Activated naive CD4-positive, alpha-beta T cell treated with anti-CD3 and anti-CD28 coated beads, Interleukin-2, amount 50 U/mL, for 72 hours (primary cell): ENCODE measurements around the gene MAPK7. TPM values are rescaled to one million over a fixed set of nuclear protein-coding genes. Genes with fewer than 3 reads are reported as not detected.
A peak's percentile ranks its signal among the peaks of the same experiment; 100 is the strongest.

Source experiments
- ATAC-seq, 2 donors: fragments of 150-1000 bp; cut with Tn5 transposase; 2 replicates each; pipeline ENCODE4 v1.10.0; 2021; ENCODE audit warnings: mild to moderate bottlenecking in 2 of 2, moderate library complexity in 2 of 2
- DNase-seq, 2 donors: peaks; one replicate each; pipeline ENCODE4 v3.0.0; 2021 to 2022; ENCODE audit warnings: low spot score in 2 of 2
- H3K27ac Mint-ChIP-seq, 2 donors: one replicate each; pipeline ENCODE4 v1.8.0; 2022; ENCODE audit warnings: mild to moderate bottlenecking in 2 of 2, mixed read lengths in 2 of 2
- H3K36me3 Mint-ChIP-seq, 2 donors: one replicate each; pipeline ENCODE4 v1.8.0; 2022; ENCODE audit warnings: mixed read lengths in 2 of 2
- H3K9me3 Mint-ChIP-seq, 2 donors: one replicate each; pipeline ENCODE4 v1.8.0; 2022; ENCODE audit warnings: mixed read lengths in 2 of 2
- total RNA-seq, 2 donors: library from RNA; stranded (reverse); gene quantifications; one replicate each; pipeline ENCODE4 v1.2.3, GENCODE V29; 2022

Gene MAPK7
- total RNA-seq, 2 donors from 2014 or later = 9.1 to 33.4 TPM

GRCh38 chr17:19369107-19369778, 9.1 kb upstream of the MAPK7 start:
- no peaks in the 10 kb centered on the region for H3K9me3 Mint-ChIP-seq
- no peaks in the 10 kb centered on the region for H3K36me3 Mint-ChIP-seq
- H3K27ac Mint-ChIP-seq = no peak overlapping the region
- ATAC-seq (no peak), DNase-seq (no peak)

DNA sequence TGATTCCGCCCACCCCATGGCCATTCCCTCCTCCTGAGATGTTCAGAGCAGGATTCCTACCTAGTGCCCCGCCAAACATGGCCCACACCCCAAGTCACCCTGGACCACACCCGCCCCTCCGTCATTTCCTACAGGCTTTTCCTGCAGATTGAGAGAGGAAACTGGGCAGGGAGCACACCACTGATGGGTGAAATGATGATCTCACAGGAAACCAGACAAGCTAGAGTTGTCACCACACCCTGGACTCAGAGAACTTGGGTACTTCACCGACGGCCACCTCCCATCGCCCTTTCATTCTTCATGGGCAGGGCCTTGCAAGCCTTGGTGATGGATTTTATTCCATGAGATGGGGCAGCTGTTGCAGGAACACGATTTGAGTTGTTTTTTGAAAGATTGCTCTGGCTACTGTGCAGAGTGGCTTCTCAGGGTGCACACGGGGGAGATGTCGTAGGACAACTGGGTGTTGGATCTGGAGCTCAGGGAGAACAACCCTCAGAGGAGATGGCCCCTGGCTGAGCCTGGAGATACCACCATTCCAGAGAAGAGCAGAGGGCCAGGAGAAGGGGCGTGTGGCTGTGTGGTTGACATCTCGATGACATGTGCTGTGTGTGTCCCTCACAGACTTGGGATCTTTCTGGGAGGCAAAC, 8.3 kb upstream of the MAPK7 start:
- H3K27ac Mint-ChIP-seq = peak overlapping the region in 1 of 2 donors; percentile 43
- no peaks in the 10 kb centered on the region for H3K9me3 Mint-ChIP-seq

GRCh38 chr17:19370493-19370960, 7.8 kb upstream of the MAPK7 start:
- peak in 1 of 2 donors; percentile 73 for DNase-seq
- Mint-ChIP-seq H3K9me3 (no peaks in the 10 kb centered on the region), H3K36me3 (no peaks in the 10 kb centered on the region), H3K27ac (peak overlapping the region in 1 of 2 donors; percentile 43)
- peak in 1 of 2 donors; percentile 82 for ATAC-seq

More for the DNA sequence above, 8.3 kb upstream of the MAPK7 start:
- ATAC-seq = peak; percentile 20 to 76
- DNase-seq = peak in 1 of 2 donors; percentile 49
- no peaks in the 10 kb centered on the region for H3K36me3 Mint-ChIP-seq

DNA sequence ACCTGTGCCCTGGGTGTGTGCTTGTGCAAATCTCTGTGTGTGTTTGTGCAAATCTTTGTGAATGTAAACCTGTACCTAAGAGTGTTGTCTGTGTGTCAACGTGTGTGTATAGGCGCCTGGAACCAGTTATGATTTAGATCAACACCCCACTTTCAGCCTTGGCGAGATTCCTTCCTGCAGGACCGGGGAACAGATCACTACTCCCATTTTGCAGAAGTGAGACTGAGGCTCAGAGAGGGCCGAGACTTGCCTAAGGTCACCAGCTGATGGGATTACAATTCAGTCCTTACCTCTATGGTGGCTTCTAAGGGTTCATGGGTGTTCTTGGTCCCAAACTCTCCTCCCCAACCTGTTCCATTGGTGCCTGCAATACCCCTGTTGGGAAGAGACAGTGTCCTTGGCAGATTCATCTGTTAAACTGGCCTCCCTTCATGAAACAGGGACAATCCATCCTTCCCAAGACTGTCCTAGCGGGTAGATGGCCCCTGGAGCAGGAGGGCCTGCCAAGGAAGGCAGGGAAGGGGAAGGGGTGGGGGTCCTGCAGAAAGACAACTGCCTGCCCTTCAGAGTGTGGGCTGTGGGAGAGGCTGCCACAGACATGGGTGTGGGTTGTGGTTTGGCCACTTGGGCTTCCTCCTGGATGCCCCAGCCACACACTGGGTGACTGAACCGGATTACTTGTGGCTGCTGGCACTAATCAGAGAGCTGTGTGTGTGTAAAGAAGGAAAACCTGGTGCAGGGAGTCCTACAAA, 6.9 kb upstream of the MAPK7 start:
- H3K27ac Mint-ChIP-seq = no peak overlapping the region
- no peaks in the 10 kb centered on the region for H3K36me3 Mint-ChIP-seq
- H3K9me3 Mint-ChIP-seq = no peaks in the 10 kb centered on the region
- no peak for ATAC-seq
- DNase-seq = peak in 1 of 2 donors; percentile 43

DNA sequence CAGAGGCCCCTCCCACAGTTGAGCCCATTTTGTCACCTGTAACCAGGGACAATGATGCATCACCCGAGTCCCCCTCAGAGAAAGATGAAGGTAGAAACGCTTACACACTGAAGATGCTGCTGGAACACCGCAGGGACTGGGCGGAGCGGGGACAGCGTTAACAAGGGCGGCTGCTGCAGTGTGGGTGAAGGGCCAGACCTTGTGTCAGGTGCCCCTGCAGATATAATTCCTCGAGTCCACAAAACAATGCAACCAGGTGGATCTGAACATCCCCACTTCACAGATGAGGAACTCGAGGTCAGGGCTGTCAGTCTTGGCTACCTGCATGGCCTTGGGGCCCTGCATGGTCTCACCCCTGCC, 6.3 kb upstream of the MAPK7 start:
- Mint-ChIP-seq H3K27ac (no peak overlapping the region), H3K9me3 (no peaks in the 10 kb centered on the region), H3K36me3 (no peaks in the 10 kb centered on the region)
- DNase-seq (no peak), ATAC-seq (no peak)

DNA sequence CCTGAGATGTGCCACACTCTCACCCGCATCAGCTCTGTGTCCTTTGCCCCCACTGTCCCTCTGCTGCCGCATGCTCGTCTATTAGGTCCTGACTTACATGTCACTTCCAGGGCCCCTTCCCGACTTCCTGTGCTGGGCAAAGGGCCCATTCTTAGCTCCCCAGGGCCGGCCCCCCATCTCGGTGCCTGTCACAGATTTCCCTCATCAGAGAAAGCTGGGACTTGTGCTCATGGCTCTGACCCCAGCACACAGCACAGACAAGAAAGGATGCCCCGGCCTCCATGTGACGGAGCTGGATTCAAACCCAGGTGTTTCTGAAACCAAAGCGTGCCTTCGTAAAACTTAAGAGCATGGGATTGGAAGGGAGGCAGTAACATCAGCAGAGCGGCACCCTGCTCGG, 5.9 kb upstream of the MAPK7 start:
- no peaks in the 10 kb centered on the region for H3K9me3 Mint-ChIP-seq
- DNase-seq (no peak), ATAC-seq (no peak)
- no peak overlapping the region for H3K27ac Mint-ChIP-seq
- no peaks in the 10 kb centered on the region for H3K36me3 Mint-ChIP-seq

GRCh38 chr17:19372866-19373504, 5.3 kb upstream of the MAPK7 start:
- Mint-ChIP-seq H3K27ac (no peak overlapping the region), H3K36me3 (no peaks in the 10 kb centered on the region), H3K9me3 (no peaks in the 10 kb centered on the region)
- ATAC-seq = no peak
- no peak for DNase-seq

DNA sequence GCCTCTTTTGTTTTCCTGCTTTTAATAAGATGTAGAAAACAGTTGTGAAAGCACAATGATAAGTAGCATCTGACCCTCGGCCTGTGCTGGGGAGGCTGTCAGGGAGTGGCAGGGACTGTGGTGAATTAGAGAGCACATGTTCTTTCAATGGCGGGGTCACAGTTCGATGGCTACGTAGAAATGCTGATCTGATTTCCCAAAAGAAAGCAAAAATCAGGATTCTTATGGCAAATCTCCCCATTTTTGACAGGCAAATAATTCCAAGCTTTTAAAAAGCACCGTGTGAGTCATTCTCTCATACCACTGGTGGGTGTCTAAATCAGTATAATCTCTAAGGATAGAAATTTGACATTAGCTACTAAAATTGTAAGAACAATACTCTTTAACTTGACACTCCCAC, 4.2 kb upstream of the MAPK7 start:
- no peaks in the 10 kb centered on the region for H3K9me3 Mint-ChIP-seq
- ATAC-seq (no peak), DNase-seq (no peak)
- H3K36me3 Mint-ChIP-seq = peaks cover 0 to 2% of the 10 kb centered on the region in 2 donors
- no peak overlapping the region for H3K27ac Mint-ChIP-seq

- Mint-ChIP-seq H3K9me3 (no peaks in the 10 kb centered on the region), H3K27ac (no peak overlapping the region), H3K36me3 (peaks cover 0 to 14% of the 10 kb centered on the region in 2 donors)
- no peak for ATAC-seq
- no peak for DNase-seq
Observed at GRCh38 chr17:19375732-19376131, 2.6 kb upstream of the MAPK7 start.

GRCh38 chr17:19376811-19377210, 1.5 kb upstream of the MAPK7 start:
- DNase-seq (peak in 1 of 2 donors; percentile 11), ATAC-seq (no peak)
- Mint-ChIP-seq H3K9me3 (no peaks in the 10 kb centered on the region), H3K27ac (peak overlapping the region; percentile 29 to 82), H3K36me3 (peaks cover 5 to 21% of the 10 kb centered on the region in 2 donors)

- Mint-ChIP-seq H3K27ac (peak overlapping the region; percentile 82 to 98), H3K9me3 (no peaks in the 10 kb centered on the region), H3K36me3 (peaks cover 5 to 21% of the 10 kb centered on the region in 2 donors)
- peak; percentile 96 to 99 for DNase-seq
- ATAC-seq = peak; percentile 91 to 94
Observed at GRCh38 chr17:19377602-19378415, 489 bp upstream of the MAPK7 start.

DNA sequence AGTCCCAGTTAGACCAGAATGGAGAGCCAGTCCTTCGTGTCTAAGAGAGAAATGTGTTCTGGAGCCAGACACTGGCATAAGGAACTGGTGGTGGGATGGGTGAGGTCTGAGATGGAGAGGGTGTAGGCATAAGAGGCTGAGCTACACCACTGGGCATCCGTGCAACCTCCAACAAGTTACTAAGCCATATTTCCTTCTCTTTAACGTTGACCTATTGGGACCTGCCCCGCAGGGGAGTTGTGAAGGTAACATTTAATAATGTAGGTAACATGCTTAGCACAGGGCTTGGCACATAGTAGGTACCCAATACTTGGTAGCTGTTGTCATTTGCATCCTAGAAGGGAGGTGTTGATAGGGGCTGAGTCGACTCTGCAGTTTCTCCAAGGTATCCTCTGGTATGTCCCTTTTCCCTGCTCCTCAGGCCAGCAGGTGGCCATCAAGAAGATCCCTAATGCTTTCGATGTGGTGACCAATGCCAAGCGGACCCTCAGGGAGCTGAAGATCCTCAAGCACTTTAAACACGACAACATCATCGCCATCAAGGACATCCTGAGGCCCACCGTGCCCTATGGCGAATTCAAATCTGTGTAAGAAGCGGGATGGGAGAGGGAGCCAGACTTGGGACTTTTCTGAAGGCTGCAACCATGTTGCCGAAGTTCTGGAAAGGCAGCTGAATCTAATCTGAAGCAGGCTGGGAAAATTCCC, 1.2 kb downstream of the MAPK7 start:
- no peak for ATAC-seq
- H3K9me3 Mint-ChIP-seq = no peaks in the 10 kb centered on the region
- H3K36me3 Mint-ChIP-seq = peaks cover 5 to 21% of the 10 kb centered on the region in 2 donors
- no peak for DNase-seq
- H3K27ac Mint-ChIP-seq = peak overlapping the region; percentile 68 to 82

GRCh38 chr17:19380481-19381301, 2.4 kb downstream of the MAPK7 start:
- DNase-seq (no peak), ATAC-seq (no peak)
- no peak overlapping the region for H3K27ac Mint-ChIP-seq
- H3K36me3 Mint-ChIP-seq = peaks cover 5 to 21% of the 10 kb centered on the region in 2 donors
- no peaks in the 10 kb centered on the region for H3K9me3 Mint-ChIP-seq

DNA sequence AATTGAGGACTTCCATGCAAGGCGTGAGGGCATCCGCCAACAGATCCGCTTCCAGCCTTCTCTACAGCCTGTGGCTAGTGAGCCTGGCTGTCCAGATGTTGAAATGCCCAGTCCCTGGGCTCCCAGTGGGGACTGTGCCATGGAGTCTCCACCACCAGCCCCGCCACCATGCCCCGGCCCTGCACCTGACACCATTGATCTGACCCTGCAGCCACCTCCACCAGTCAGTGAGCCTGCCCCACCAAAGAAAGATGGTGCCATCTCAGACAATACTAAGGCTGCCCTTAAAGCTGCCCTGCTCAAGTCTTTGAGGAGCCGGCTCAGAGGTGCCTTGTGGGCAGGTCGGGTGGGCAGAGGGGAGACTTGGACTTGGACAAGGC, 3.1 kb downstream of the MAPK7 start:
- H3K9me3 Mint-ChIP-seq = no peaks in the 10 kb centered on the region
- no peak for DNase-seq
- H3K27ac Mint-ChIP-seq = no peak overlapping the region
- H3K36me3 Mint-ChIP-seq = peaks cover 5 to 21% of the 10 kb centered on the region in 2 donors
- ATAC-seq = no peak
